ENCODE measurements around the gene ADCY6. TPM values are rescaled to one million over a fixed set of nuclear protein-coding genes. Genes with fewer than 3 reads are reported as not detected.
A peak's percentile ranks its signal among the peaks of the same experiment; 100 is the strongest.

ADCY6 gene
- 10 to 100 TPM; 12.7 to 30.5 TPM for total RNA-seq
- 1 to 10 TPM; 4.3 to 8.2 TPM for polyA plus RNA-seq

GRCh38 chr12:48788854-48789775 is at the start of gene ADCY6:
Gene ADCY6 (minus strand): TSS chr12:48789089. CDS start chr12:48783434, 5,655 bp downstream.
- H3K4me3 ChIP-seq (ENCODE audit: low read depth in 1 of 3, low read length in 3 of 3), result peak within 1 kb of the TSS; percentile 75 to 97 (median 83)
- WGBS, result under 1% methylated on average over 86 of the region's 86 CpGs
- peak within 1 kb of the TSS; percentile 1 to 66 for H3K9ac ChIP-seq (ENCODE audit: low read depth in 1 of 2, low read length in 2 of 2)
- H3K9me3 ChIP-seq (ENCODE audit: control insufficient read depth in 4 of 4, low read length in 3 of 4), result no peaks in the 10 kb centered on the region
- peak within 1 kb of the TSS; percentile 62 to 87 for H3K27ac ChIP-seq (ENCODE audit: low read depth in 1 of 2, low read length in 2 of 2)
- TF ChIP-seq, protein P1, sequence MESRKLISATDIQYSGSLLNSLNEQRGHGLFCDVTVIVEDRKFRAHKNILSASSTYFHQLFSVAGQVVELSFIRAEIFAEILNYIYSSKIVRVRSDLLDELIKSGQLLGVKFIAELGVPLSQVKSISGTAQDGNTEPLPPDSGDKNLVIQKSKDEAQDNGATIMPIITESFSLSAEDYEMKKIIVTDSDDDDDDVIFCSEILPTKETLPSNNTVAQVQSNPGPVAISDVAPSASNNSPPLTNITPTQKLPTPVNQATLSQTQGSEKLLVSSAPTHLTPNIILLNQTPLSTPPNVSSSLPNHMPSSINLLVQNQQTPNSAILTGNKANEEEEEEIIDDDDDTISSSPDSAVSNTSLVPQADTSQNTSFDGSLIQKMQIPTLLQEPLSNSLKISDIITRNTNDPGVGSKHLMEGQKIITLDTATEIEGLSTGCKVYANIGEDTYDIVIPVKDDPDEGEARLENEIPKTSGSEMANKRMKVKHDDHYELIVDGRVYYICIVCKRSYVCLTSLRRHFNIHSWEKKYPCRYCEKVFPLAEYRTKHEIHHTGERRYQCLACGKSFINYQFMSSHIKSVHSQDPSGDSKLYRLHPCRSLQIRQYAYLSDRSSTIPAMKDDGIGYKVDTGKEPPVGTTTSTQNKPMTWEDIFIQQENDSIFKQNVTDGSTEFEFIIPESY (IDR thresholded peaks at IDR 0.05), result no peak
- TF ChIP-seq EGR1 (IDR thresholded peaks at IDR 0.05; ENCODE audit: low read depth in 2 of 2), result no peak
- TF ChIP-seq HNF4A (conservative IDR thresholded peaks at IDR 0.05), result peak; percentile 53 to 63
- no peak for TF ChIP-seq YY1 (IDR thresholded peaks at IDR 0.05)
- TF ChIP-seq, protein P2, sequence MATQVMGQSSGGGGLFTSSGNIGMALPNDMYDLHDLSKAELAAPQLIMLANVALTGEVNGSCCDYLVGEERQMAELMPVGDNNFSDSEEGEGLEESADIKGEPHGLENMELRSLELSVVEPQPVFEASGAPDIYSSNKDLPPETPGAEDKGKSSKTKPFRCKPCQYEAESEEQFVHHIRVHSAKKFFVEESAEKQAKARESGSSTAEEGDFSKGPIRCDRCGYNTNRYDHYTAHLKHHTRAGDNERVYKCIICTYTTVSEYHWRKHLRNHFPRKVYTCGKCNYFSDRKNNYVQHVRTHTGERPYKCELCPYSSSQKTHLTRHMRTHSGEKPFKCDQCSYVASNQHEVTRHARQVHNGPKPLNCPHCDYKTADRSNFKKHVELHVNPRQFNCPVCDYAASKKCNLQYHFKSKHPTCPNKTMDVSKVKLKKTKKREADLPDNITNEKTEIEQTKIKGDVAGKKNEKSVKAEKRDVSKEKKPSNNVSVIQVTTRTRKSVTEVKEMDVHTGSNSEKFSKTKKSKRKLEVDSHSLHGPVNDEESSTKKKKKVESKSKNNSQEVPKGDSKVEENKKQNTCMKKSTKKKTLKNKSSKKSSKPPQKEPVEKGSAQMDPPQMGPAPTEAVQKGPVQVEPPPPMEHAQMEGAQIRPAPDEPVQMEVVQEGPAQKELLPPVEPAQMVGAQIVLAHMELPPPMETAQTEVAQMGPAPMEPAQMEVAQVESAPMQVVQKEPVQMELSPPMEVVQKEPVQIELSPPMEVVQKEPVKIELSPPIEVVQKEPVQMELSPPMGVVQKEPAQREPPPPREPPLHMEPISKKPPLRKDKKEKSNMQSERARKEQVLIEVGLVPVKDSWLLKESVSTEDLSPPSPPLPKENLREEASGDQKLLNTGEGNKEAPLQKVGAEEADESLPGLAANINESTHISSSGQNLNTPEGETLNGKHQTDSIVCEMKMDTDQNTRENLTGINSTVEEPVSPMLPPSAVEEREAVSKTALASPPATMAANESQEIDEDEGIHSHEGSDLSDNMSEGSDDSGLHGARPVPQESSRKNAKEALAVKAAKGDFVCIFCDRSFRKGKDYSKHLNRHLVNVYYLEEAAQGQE (IDR thresholded peaks at IDR 0.05), result peak; percentile 26
- peak in 1 of 2 donors; percentile 5 for TF ChIP-seq RXRA (IDR thresholded peaks at IDR 0.05)
- TF ChIP-seq JUND (IDR thresholded peaks at IDR 0.05), result no peak
- no peak for TF ChIP-seq FOXA1 (IDR thresholded peaks at IDR 0.05)
- TF ChIP-seq, protein P3, sequence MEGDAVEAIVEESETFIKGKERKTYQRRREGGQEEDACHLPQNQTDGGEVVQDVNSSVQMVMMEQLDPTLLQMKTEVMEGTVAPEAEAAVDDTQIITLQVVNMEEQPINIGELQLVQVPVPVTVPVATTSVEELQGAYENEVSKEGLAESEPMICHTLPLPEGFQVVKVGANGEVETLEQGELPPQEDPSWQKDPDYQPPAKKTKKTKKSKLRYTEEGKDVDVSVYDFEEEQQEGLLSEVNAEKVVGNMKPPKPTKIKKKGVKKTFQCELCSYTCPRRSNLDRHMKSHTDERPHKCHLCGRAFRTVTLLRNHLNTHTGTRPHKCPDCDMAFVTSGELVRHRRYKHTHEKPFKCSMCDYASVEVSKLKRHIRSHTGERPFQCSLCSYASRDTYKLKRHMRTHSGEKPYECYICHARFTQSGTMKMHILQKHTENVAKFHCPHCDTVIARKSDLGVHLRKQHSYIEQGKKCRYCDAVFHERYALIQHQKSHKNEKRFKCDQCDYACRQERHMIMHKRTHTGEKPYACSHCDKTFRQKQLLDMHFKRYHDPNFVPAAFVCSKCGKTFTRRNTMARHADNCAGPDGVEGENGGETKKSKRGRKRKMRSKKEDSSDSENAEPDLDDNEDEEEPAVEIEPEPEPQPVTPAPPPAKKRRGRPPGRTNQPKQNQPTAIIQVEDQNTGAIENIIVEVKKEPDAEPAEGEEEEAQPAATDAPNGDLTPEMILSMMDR (IDR thresholded peaks at IDR 0.05; ENCODE audit: low read depth, low read length, missing input control), result no peak
- TF ChIP-seq TAF1 (conservative IDR thresholded peaks at IDR 0.05), result no peak
- TF ChIP-seq SP1 (IDR thresholded peaks at IDR 0.05), result no peak
- no peak for TF ChIP-seq NR2F2 (IDR thresholded peaks at IDR 0.05)
- TF ChIP-seq, protein P4, sequence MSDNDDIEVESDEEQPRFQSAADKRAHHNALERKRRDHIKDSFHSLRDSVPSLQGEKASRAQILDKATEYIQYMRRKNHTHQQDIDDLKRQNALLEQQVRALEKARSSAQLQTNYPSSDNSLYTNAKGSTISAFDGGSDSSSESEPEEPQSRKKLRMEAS (IDR thresholded peaks at IDR 0.05), result peak; percentile 26
- TF ChIP-seq GABPA (IDR thresholded peaks at IDR 0.05 in 1 of 2, conservative IDR thresholded peaks at IDR 0.05 in 1 of 2), result peak in 1 of 2 donors; percentile 70
- peaks cover 1 to 22% (median 15%) of the 10 kb centered on the region in 4 donors for H3K4me1 ChIP-seq (ENCODE audit: control insufficient read depth in 4 of 4, insufficient read depth in 4 of 4, low read length in 3 of 4)
- H3K36me3 ChIP-seq (ENCODE audit: control insufficient read depth in 4 of 4, insufficient read depth in 3 of 4, low read depth in 1 of 4, low read length in 3 of 4), result no peaks in the 10 kb centered on the region
- peak; percentile 68 for DNase-seq (ENCODE audit: low spot score)
- H3K27me3 ChIP-seq (ENCODE audit: control insufficient read depth in 4 of 4, insufficient read depth in 4 of 4, low read length in 3 of 4), result no peaks in the 10 kb centered on the region

All from liver (tissue), 9 donors.